Measurements from ENCODE around the gene RUBCNL. TPM values are rescaled to one million over a fixed set of nuclear protein-coding genes. Genes with fewer than 3 reads are reported as not detected.

The RUBCNL gene
- total and polyA plus RNA-seq, 2 experiments from 2014 or later: 4.2 to 5.9 TPM

GRCh38 chr13:46355088-46355468 lies 32.0 kb downstream of the RUBCNL start:
- peaks cover 4% of the 10 kb centered on the region; the same call in 1 of the 3 replicates for H3K36me3 Mint-ChIP-seq (ENCODE audit: low read depth)
- Histone ChIP-seq H3K4me3 (no peak overlapping the region), H3K27ac (ENCODE audit: low read depth) (no peak overlapping the region), H3K27me3 (ENCODE audit: insufficient read depth) (no peaks in the 10 kb centered on the region), H4K20me1 (replicated peaks; ENCODE audit: insufficient read depth) (no peaks in the 10 kb centered on the region), H2AFZ (no peak overlapping the region), H3K4me1 (ENCODE audit: insufficient read depth) (0 out of 2 replicates have a peak, but pooled peaks cover 4% of the 10 kb centered on the region), H3K36me3 (ENCODE audit: insufficient read depth) (no peaks in the 10 kb centered on the region), H3F3A (replicated peaks; ENCODE audit: low read depth) (no peaks in the 10 kb centered on the region), H3K4me2 (no peak overlapping the region), H3K79me2 (replicated peaks; ENCODE audit: insufficient read depth) (no peaks in the 10 kb centered on the region), H3K9me2 (ENCODE audit: insufficient read depth) (no peaks in the 10 kb centered on the region)
- ATAC-seq (peak; percentile 26; the same call in 1 of the 3 replicates), DNase-seq (ENCODE audit: low spot score) (peak; percentile 11)
- no peaks in the 10 kb centered on the region for H3K27me3 Mint-ChIP-seq (ENCODE audit: insufficient read depth, low read depth, poor library complexity)
- H3K4me1 Mint-ChIP-seq: peaks cover 5% of the 10 kb centered on the region; the same call in 2 of the 3 replicates
- H3K4me3 Mint-ChIP-seq: no peak overlapping the region
- H3K27ac Mint-ChIP-seq: no peak overlapping the region
- H3K9me3 Mint-ChIP-seq: no peaks in the 10 kb centered on the region; the same call in 2 of the 3 replicates
- TF ChIP-seq JUNB (IDR thresholded peaks at IDR 0.05; ENCODE audit: unreplicated experiment) (no peak), CREB1 (CRISPR knock-in tag; IDR thresholded peaks at IDR 0.05; ENCODE audit: low read depth) (no peak), POLR2AphosphoS5 (IDR thresholded peaks at IDR 0.05; ENCODE audit: low read depth) (no peak), ZNF331 (CRISPR knock-in tag; IDR thresholded peaks at IDR 0.05; ENCODE audit: low read depth) (no peak), ZNF114 (CRISPR knock-in tag; IDR thresholded peaks at IDR 0.05) (no peak), EZH2 (IDR thresholded peaks at IDR 0.05; ENCODE audit: low read depth, unreplicated experiment) (no peak), ETS1 (IDR thresholded peaks at IDR 0.05) (no peak), REST (IDR thresholded peaks at IDR 0.05; ENCODE audit: unreplicated experiment) (no peak), STAT1 (IDR thresholded peaks at IDR 0.05; ENCODE audit: unreplicated experiment) (no peak), EZH2phosphoT487 (IDR thresholded peaks at IDR 0.05; ENCODE audit: unreplicated experiment) (no peak), NANOG (IDR thresholded peaks at IDR 0.05; ENCODE audit: borderline replicate concordance) (no peak)
- TF ChIP-seq, protein P1, sequence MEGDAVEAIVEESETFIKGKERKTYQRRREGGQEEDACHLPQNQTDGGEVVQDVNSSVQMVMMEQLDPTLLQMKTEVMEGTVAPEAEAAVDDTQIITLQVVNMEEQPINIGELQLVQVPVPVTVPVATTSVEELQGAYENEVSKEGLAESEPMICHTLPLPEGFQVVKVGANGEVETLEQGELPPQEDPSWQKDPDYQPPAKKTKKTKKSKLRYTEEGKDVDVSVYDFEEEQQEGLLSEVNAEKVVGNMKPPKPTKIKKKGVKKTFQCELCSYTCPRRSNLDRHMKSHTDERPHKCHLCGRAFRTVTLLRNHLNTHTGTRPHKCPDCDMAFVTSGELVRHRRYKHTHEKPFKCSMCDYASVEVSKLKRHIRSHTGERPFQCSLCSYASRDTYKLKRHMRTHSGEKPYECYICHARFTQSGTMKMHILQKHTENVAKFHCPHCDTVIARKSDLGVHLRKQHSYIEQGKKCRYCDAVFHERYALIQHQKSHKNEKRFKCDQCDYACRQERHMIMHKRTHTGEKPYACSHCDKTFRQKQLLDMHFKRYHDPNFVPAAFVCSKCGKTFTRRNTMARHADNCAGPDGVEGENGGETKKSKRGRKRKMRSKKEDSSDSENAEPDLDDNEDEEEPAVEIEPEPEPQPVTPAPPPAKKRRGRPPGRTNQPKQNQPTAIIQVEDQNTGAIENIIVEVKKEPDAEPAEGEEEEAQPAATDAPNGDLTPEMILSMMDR (conservative IDR thresholded peaks at IDR 0.05; ENCODE audit: low read depth in 2 of 2): no peak
- TF ChIP-seq, protein P2, sequence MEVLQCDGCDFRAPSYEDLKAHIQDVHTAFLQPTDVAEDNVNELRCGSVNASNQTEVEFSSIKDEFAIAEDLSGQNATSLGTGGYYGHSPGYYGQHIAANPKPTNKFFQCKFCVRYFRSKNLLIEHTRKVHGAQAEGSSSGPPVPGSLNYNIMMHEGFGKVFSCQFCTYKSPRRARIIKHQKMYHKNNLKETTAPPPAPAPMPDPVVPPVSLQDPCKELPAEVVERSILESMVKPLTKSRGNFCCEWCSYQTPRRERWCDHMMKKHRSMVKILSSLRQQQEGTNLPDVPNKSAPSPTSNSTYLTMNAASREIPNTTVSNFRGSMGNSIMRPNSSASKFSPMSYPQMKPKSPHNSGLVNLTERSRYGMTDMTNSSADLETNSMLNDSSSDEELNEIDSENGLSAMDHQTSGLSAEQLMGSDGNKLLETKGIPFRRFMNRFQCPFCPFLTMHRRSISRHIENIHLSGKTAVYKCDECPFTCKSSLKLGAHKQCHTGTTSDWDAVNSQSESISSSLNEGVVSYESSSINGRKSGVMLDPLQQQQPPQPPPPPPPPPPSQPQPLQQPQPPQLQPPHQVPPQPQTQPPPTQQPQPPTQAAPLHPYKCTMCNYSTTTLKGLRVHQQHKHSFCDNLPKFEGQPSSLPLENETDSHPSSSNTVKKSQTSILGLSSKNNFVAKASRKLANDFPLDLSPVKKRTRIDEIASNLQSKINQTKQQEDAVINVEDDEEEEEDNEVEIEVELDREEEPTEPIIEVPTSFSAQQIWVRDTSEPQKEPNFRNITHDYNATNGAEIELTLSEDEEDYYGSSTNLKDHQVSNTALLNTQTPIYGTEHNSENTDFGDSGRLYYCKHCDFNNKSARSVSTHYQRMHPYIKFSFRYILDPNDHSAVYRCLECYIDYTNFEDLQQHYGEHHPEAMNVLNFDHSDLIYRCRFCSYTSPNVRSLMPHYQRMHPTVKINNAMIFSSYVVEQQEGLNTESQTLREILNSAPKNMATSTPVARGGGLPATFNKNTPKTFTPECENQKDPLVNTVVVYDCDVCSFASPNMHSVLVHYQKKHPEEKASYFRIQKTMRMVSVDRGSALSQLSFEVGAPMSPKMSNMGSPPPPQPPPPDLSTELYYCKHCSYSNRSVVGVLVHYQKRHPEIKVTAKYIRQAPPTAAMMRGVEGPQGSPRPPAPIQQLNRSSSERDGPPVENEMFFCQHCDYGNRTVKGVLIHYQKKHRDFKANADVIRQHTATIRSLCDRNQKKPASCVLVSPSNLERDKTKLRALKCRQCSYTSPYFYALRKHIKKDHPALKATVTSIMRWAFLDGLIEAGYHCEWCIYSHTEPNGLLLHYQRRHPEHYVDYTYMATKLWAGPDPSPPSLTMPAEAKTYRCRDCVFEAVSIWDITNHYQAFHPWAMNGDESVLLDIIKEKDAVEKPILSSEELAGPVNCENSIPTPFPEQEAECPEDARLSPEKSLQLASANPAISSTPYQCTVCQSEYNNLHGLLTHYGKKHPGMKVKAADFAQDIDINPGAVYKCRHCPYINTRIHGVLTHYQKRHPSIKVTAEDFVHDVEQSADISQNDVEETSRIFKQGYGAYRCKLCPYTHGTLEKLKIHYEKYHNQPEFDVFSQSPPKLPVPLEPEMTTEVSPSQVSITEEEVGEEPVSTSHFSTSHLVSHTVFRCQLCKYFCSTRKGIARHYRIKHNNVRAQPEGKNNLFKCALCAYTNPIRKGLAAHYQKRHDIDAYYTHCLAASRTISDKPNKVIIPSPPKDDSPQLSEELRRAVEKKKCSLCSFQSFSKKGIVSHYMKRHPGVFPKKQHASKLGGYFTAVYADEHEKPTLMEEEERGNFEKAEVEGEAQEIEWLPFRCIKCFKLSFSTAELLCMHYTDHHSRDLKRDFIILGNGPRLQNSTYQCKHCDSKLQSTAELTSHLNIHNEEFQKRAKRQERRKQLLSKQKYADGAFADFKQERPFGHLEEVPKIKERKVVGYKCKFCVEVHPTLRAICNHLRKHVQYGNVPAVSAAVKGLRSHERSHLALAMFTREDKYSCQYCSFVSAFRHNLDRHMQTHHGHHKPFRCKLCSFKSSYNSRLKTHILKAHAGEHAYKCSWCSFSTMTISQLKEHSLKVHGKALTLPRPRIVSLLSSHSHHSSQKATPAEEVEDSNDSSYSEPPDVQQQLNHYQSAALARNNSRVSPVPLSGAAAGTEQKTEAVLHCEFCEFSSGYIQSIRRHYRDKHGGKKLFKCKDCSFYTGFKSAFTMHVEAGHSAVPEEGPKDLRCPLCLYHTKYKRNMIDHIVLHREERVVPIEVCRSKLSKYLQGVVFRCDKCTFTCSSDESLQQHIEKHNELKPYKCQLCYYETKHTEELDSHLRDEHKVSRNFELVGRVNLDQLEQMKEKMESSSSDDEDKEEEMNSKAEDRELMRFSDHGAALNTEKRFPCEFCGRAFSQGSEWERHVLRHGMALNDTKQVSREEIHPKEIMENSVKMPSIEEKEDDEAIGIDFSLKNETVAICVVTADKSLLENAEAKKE (CRISPR knock-in tag; IDR thresholded peaks at IDR 0.05): no peak
